Measurements from ENCODE around the gene GABRA5. TPM values are rescaled to one million over a fixed set of nuclear protein-coding genes. Genes with fewer than 3 reads are reported as not detected.
A peak's percentile ranks its signal among the peaks of the same experiment; 100 is the strongest.

The GABRA5 gene
- total and polyA plus RNA-seq, 2 of the 4 experiments (the other 2 are of a cell fraction), result 4.0 to 7.3 TPM

DNA sequence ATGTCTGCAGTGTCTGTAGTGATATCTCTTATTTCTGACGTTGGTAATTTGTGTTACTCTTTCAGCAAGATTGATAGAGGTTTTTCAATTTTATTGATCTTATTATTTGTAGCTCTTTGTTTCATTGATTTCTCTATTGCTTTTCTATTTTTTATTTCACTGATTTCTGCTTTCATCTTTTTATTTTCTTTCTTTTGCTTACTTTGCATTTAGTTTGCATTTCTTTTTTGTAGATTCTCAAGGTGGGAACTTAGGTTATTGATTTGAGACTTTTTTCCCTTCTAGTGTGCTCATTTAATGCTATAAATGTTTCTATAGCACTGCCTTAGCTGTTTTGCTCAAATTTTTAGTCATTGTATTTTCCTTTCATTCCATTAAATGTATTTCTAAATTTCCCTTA, 54.6 kb downstream of the GABRA5 start:
- WGBS, 2 experiments (ENCODE audit: extremely low coverage in 2 of 2, insufficient read length in 1 of 2), result no CpG with 5 or more reads among the region's 1 CpG
- no TSS peak for BruUV-seq (replicated peaks)
- Histone ChIP-seq H3K4me2 (ENCODE audit: low read depth, low read length) (no peak overlapping the region), H2BK120ac (ENCODE audit: low read depth, low read length) (no peak overlapping the region), H3K27me3 (ENCODE audit: control insufficient read depth, insufficient read depth, low read length) (no peaks in the 10 kb centered on the region), H2BK20ac (ENCODE audit: low read depth, low read length) (no peak overlapping the region), H3K56ac (ENCODE audit: extremely low read depth, insufficient read depth, low read length) (no peak overlapping the region), H3K9ac (ENCODE audit: low read depth, low read length) (no peak overlapping the region), H3K4me3 (ENCODE audit: insufficient read depth, low read depth, low read length) (no peak overlapping the region), H3K4ac (ENCODE audit: low read depth, low read length) (no peak overlapping the region), H3K79me1 (ENCODE audit: low read depth in 1 of 2, low read length in 2 of 2) (no peaks in the 10 kb centered on the region), H3K4me1 (ENCODE audit: control insufficient read depth, insufficient read depth, low read length) (no peaks in the 10 kb centered on the region), H4K5ac (ENCODE audit: low read depth, low read length) (no peak overlapping the region), H2AK9ac (replicated peaks; ENCODE audit: low read depth, low read length, poor library complexity) (no peak overlapping the region), H3K27ac (ENCODE audit: insufficient read depth, low read length) (no peak overlapping the region), H4K20me1 (ENCODE audit: insufficient read depth, low read length) (no peaks in the 10 kb centered on the region), H3K14ac (replicated peaks; ENCODE audit: low read depth, low read length) (no peak overlapping the region), H2BK5ac (ENCODE audit: low read depth, low read length, poor library complexity, severe bottlenecking) (no peak overlapping the region), H2AFZ (replicated peaks; ENCODE audit: low read length, poor library complexity) (no peak overlapping the region), H4K8ac (ENCODE audit: low read depth in 2 of 2, low read length in 2 of 2) (no peak overlapping the region), H3K9me1 (ENCODE audit: insufficient read depth, low read length) (no peaks in the 10 kb centered on the region), H2AK5ac (ENCODE audit: low read depth, low read length) (no peak overlapping the region), H4K91ac (ENCODE audit: insufficient read depth, low read depth, low read length) (no peak overlapping the region), H2BK15ac (ENCODE audit: low read depth, low read length) (no peak overlapping the region), H3K9me3 (ENCODE audit: control insufficient read depth, insufficient read depth, low read length) (peaks cover 8% of the 10 kb centered on the region), H3K18ac (ENCODE audit: low read depth, low read length) (no peak overlapping the region), H3K36me3 (ENCODE audit: control insufficient read depth, insufficient read depth, low read length) (no peaks in the 10 kb centered on the region), H3K23ac (ENCODE audit: low read depth, low read length) (no peak overlapping the region)
- DNase-seq, result no peak
- ChIA-PET POLR2A (ENCODE audit: unreplicated experiment) (no interaction called here), CTCF (no interaction called here)
- TF ChIP-seq MAFK (IDR thresholded peaks at IDR 0.05; ENCODE audit: low read depth, low read length) (0 out of 2 replicates have a peak, but pooled peaks have one; percentile 19), RCOR1 (IDR thresholded peaks at IDR 0.05; ENCODE audit: insufficient replicate concordance, low read length) (no peak)
- dilution Hi-C loops (cut with HindIII; ENCODE audit: low sequenced_read_pairs, unreplicated experiment) (no loop called here), intact Hi-C loops (cut with micrococcal nuclease) (no loop called here), in situ Hi-C loops (cut with MboI; ENCODE audit: low sequenced_read_pairs) (no loop called here)
- no peak for ATAC-seq (ENCODE audit: low read depth)

Measured in IMR-90 (cell line).